K562 (cell line): ENCODE data around the gene CCR2. TPM values are rescaled to one million over a fixed set of nuclear protein-coding genes. Genes with fewer than 3 reads are reported as not detected.

ENCODE experiments used
- BCL6 ChIP-seq: fragments of 250-450 bp; sonication (Bioruptor Pico); IDR thresholded peaks from 2 replicates; pipeline ENCODE4 v1.4.0; 2020
- JUN ChIP-seq, 2 experiments: sonication (generic) in 1 of 2; formaldehyde crosslinking in 1 of 2; IDR thresholded peaks; 2 replicates each; pipeline versions ENCODE4 v1.6.1 to v1.8.0; 2012 to 2022; ENCODE audit warnings: borderline replicate concordance in 2 of 2, mild to moderate bottlenecking in 2 of 2, improper control_type of control experiment in 1 of 2, low read depth in 1 of 2, low read length in 1 of 2, missing genetic modification reagents in 1 of 2
- RAD21 ChIP-seq, 2 experiments: fragments of 250-450 bp in 1 of 2; fragments of 450-650 bp in 1 of 2; sonication (Bioruptor Pico) in 1 of 2; formaldehyde crosslinking in 1 of 2; IDR thresholded peaks in 1 of 2; conservative IDR thresholded peaks in 1 of 2; 2 replicates each; pipeline versions ENCODE4 v1.4.0 to v1.8.0; 2020 to 2022; ENCODE audit warnings: mild to moderate bottlenecking in 2 of 2, moderate library complexity in 1 of 2
- RBM22 ChIP-seq: fragments of 200-400 bp; formaldehyde crosslinking; IDR thresholded peaks from 2 replicates; pipeline ENCODE4 v1.6.1; 2018; ENCODE audit warnings: low read length, low read depth; ENCODE audit not compliant: poor library complexity, severe bottlenecking
- RBM25 ChIP-seq: fragments of 200-400 bp; formaldehyde crosslinking; IDR thresholded peaks from 2 replicates; pipeline ENCODE4 v1.6.1; 2018; ENCODE audit warnings: low read length, low read depth, moderate library complexity; ENCODE audit not compliant: severe bottlenecking
- REST ChIP-seq, 2 experiments: fragments of 450-650 bp; formaldehyde crosslinking in 1 of 2; IDR thresholded peaks; 2 replicates each; pipeline versions ENCODE4 v1.4.0 to v1.6.1; 2014 to 2020; ENCODE audit warnings: mild to moderate bottlenecking in 2 of 2, borderline replicate concordance in 1 of 2, low read depth in 1 of 2
- SIN3A ChIP-seq, 2 experiments: fragments of 150-350 bp in 1 of 2; IDR thresholded peaks; 2 replicates each; pipeline ENCODE4 v1.6.1; 2011 to 2016; ENCODE audit warnings: borderline replicate concordance in 2 of 2, low read depth in 2 of 2, low read length in 2 of 2, mild to moderate bottlenecking in 2 of 2, moderate library complexity in 2 of 2; ENCODE audit not compliant: control insufficient read depth in 1 of 2
- ZNF134 ChIP-seq: fragments of 250-450 bp; sonication (Bioruptor Pico); conservative IDR thresholded peaks from 2 replicates; pipeline ENCODE4 v1.4.0; 2020
- polyA plus RNA-seq, 8 experiments: library from polyadenylated mRNA; depleted of rRNA in 4 of 8; stranded (reverse) in 5 of 8; unstranded in 3 of 8; fragments of >200 nt; fragmentation: Nextera tagmentation in 2 of 8; fragmentation: Illumina TruSeq in 1 of 8; extraction: Ambion mirVana in 2 of 8; extraction: Trizol in 1 of 8; gene quantifications; 2 replicates each; pipeline versions ENCODE4 v1.2.1 to v1.2.3, GENCODE V29; 2011 to 2014; ENCODE audit warnings: inconsistent platforms in 1 of 8, missing spikeins in 1 of 8
- total RNA-seq, 7 experiments: library from RNA; depleted of rRNA in 6 of 7; stranded (reverse); fragments of >200 nt in 6 of 7; fragmentation: Illumina TruSeq in 2 of 7; extraction: Trizol in 2 of 7; gene quantifications; 2 replicates each; pipeline versions ENCODE4 v1.2.1 to v1.2.3, GENCODE V29; 2011 to 2021; ENCODE audit warnings: low replicate concordance in 1 of 7
- TF ChIP-seq, protein P1 (sequence below): fragments of 450-650 bp; IDR thresholded peaks from 2 replicates; pipeline ENCODE4 v1.7.1; 2018; ENCODE audit warnings: mild to moderate bottlenecking, low read depth; ENCODE audit not compliant: partially characterized antibody
- TF ChIP-seq, protein P2 (sequence below): sonication (generic); formaldehyde crosslinking; IDR thresholded peaks from 2 replicates; pipeline ENCODE4 v1.8.1; 2022; ENCODE audit warnings: missing genetic modification reagents
- TF ChIP-seq, protein P3 (sequence below): fragments of 250-450 bp; sonication (Bioruptor Pico); IDR thresholded peaks from 2 replicates; pipeline ENCODE4 v1.4.0; 2020; ENCODE audit warnings: mild to moderate bottlenecking

CCR2 gene
- total and polyA plus RNA-seq, 9 of the 15 experiments (the other 6 are each of a cell fraction or from before 2014, with no cell fraction given) = not detected

DNA sequence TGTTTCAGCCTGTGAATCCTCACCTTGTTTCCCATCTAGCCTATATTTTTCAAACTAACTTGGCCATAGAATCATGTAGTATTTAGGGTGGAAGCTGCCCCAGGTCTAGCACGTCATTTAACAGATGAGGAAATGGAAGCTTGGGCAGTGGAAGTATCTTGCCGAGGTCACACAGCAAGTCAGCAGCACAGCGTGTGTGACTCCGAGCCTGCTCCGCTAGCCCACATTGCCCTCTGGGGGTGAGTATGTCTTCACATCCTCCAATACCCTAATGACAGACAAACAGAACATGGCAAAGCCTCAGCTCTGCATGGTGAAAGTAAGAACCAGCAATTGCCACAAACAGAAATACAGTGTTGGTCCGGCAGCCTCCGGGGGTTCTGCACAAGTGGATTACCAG is 14.7 kb downstream of the CCR2 start (continued):
- TF ChIP-seq, protein P1, sequence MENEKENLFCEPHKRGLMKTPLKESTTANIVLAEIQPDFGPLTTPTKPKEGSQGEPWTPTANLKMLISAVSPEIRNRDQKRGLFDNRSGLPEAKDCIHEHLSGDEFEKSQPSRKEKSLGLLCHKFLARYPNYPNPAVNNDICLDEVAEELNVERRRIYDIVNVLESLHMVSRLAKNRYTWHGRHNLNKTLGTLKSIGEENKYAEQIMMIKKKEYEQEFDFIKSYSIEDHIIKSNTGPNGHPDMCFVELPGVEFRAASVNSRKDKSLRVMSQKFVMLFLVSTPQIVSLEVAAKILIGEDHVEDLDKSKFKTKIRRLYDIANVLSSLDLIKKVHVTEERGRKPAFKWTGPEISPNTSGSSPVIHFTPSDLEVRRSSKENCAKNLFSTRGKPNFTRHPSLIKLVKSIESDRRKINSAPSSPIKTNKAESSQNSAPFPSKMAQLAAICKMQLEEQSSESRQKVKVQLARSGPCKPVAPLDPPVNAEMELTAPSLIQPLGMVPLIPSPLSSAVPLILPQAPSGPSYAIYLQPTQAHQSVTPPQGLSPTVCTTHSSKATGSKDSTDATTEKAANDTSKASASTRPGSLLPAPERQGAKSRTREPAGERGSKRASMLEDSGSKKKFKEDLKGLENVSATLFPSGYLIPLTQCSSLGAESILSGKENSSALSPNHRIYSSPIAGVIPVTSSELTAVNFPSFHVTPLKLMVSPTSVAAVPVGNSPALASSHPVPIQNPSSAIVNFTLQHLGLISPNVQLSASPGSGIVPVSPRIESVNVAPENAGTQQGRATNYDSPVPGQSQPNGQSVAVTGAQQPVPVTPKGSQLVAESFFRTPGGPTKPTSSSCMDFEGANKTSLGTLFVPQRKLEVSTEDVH = no peak
- TF ChIP-seq JUN (IDR thresholded peaks at IDR 0.05; ENCODE audit: borderline replicate concordance, low read depth, low read length) = no peak
- TF ChIP-seq JUN (CRISPR knock-in tag; IDR thresholded peaks at IDR 0.05; ENCODE audit: borderline replicate concordance) = no peak
- TF ChIP-seq SIN3A (IDR thresholded peaks at IDR 0.05; ENCODE audit: borderline replicate concordance in 2 of 2, control insufficient read depth in 1 of 2, low read depth in 2 of 2, low read length in 2 of 2) = no peak
- TF ChIP-seq, protein P2, sequence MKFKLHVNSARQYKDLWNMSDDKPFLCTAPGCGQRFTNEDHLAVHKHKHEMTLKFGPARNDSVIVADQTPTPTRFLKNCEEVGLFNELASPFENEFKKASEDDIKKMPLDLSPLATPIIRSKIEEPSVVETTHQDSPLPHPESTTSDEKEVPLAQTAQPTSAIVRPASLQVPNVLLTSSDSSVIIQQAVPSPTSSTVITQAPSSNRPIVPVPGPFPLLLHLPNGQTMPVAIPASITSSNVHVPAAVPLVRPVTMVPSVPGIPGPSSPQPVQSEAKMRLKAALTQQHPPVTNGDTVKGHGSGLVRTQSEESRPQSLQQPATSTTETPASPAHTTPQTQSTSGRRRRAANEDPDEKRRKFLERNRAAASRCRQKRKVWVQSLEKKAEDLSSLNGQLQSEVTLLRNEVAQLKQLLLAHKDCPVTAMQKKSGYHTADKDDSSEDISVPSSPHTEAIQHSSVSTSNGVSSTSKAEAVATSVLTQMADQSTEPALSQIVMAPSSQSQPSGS (CRISPR knock-in tag) = no peak
- no peak for TF ChIP-seq ZNF134 (CRISPR knock-in tag)
- peak; percentile 30; the same call in 1 of the 2 replicates for TF ChIP-seq REST (IDR thresholded peaks at IDR 0.05; ENCODE audit: borderline replicate concordance)
- no peak for TF ChIP-seq REST (CRISPR knock-in tag; IDR thresholded peaks at IDR 0.05; ENCODE audit: low read depth)
- no peak for TF ChIP-seq BCL6 (CRISPR knock-in tag)
- TF ChIP-seq, protein P3, sequence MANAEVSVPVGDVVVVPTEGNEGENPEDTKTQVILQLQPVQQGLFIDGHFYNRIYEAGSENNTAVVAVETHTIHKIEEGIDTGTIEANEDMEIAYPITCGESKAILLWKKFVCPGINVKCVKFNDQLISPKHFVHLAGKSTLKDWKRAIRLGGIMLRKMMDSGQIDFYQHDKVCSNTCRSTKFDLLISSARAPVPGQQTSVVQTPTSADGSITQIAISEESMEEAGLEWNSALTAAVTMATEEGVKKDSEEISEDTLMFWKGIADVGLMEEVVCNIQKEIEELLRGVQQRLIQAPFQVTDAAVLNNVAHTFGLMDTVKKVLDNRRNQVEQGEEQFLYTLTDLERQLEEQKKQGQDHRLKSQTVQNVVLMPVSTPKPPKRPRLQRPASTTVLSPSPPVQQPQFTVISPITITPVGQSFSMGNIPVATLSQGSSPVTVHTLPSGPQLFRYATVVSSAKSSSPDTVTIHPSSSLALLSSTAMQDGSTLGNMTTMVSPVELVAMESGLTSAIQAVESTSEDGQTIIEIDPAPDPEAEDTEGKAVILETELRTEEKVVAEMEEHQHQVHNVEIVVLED (CRISPR knock-in tag) = no peak
- TF ChIP-seq RBM22 = no peak
- peak; percentile 69 to 76 for TF ChIP-seq RAD21 (CRISPR knock-in tag; conservative IDR thresholded peaks at IDR 0.05 in 1 of 2, IDR thresholded peaks at IDR 0.05 in 1 of 2)
- no peak for TF ChIP-seq RBM25
